Lower leg skin (tissue), 4 donors: ENCODE data around the gene TRIP10. TPM values are rescaled to one million over a fixed set of nuclear protein-coding genes. Genes with fewer than 3 reads are reported as not detected.

Source experiments
- DNase-seq, 2 donors: peaks; one replicate each; pipeline ENCODE4 v3.0.0-alpha.2; 2019; ENCODE audit warnings: low spot score in 2 of 2
- H3K4me3 ChIP-seq: fragments of 200-600 bp; sonication (generic); 2 replicates; pipeline ENCODE4 v1.5.1; 2017; ENCODE audit warnings: mild to moderate bottlenecking, low read depth; ENCODE audit not compliant: poor library complexity, severe bottlenecking
- CTCF ChIP-seq, 3 donors: fragments of 450-650 bp; IDR thresholded peaks; one replicate each; pipeline ENCODE4 v1.5.1; 2016; ENCODE audit warnings: antibody characterized with exemption in 3 of 3, mild to moderate bottlenecking in 3 of 3, moderate library complexity in 2 of 3
- POLR2A ChIP-seq, 2 donors: fragments of 450-650 bp; IDR thresholded peaks; one replicate each; pipeline ENCODE4 v1.6.1; 2016 to 2017; ENCODE audit warnings: antibody characterized with exemption in 2 of 2, mild to moderate bottlenecking in 1 of 2, moderate library complexity in 1 of 2
- WGBS, 2 donors: methylation state at CpG; one replicate each; pipeline ENCODE4 v1.1.5; 2018; 5-methylcytosine and 5-hydroxymethylcytosine counted together
- intact Hi-C: fragments of 100-400 bp; cut with DNase I; formaldehyde crosslinking; loops from one replicate; pipeline ENCODE4 v1.15.0; 2023; ENCODE audit warnings: low total_unique reads
- total RNA-seq, 4 donors: library from RNA; depleted of rRNA; stranded (reverse); fragments of >200 nt; gene quantifications; one replicate each; pipeline ENCODE4 v1.1.0, GENCODE V29; 2016

TRIP10 gene
- total RNA-seq, 4 donors from 2014 or later = 41.2 to 60.2 (median 46.5) TPM

GRCh38 chr19:6730153-6730804, 9.2 kb upstream of the TRIP10 start:
- no peak for TF ChIP-seq CTCF (IDR thresholded peaks at IDR 0.05)
- no peak for TF ChIP-seq POLR2A (IDR thresholded peaks at IDR 0.05)
- intact Hi-C loops = no loop called here
- H3K4me3 ChIP-seq = no peak overlapping the region
- WGBS, 2 donors = 77 to 80% methylated on average over 26 to 27 of the region's 27 CpGs
- DNase-seq = no peak

GRCh38 chr19:6730941-6731670, 8.4 kb upstream of the TRIP10 start:
- no peak overlapping the region for H3K4me3 ChIP-seq
- 90 to 93% methylated on average over 30 of the region's 30 CpGs for WGBS, 2 donors
- TF ChIP-seq CTCF (IDR thresholded peaks at IDR 0.05) = no peak
- no peak for TF ChIP-seq POLR2A (IDR thresholded peaks at IDR 0.05)
- intact Hi-C loops = no loop called here
- DNase-seq = no peak

GRCh38 chr19:6731822-6732221, 7.7 kb upstream of the TRIP10 start:
- H3K4me3 ChIP-seq = no peak overlapping the region
- WGBS, 2 donors = 88 to 93% methylated on average over 17 to 22 of the region's 22 CpGs
- intact Hi-C loops = no loop called here
- TF ChIP-seq CTCF (IDR thresholded peaks at IDR 0.05) = no peak
- no peak for TF ChIP-seq POLR2A (IDR thresholded peaks at IDR 0.05)
- no peak for DNase-seq

- 90 to 93% methylated on average over 21 of the region's 21 CpGs for WGBS, 2 donors
- TF ChIP-seq CTCF (IDR thresholded peaks at IDR 0.05) = no peak
- TF ChIP-seq POLR2A (IDR thresholded peaks at IDR 0.05) = no peak
- intact Hi-C loops = no loop called here
- DNase-seq = no peak
- no peak overlapping the region for H3K4me3 ChIP-seq
Measured at GRCh38 chr19:6732803-6733337, 6.6 kb upstream of the TRIP10 start.

GRCh38 chr19:6733338-6734095, 6.0 kb upstream of the TRIP10 start:
- TF ChIP-seq POLR2A (IDR thresholded peaks at IDR 0.05) = no peak
- TF ChIP-seq CTCF (IDR thresholded peaks at IDR 0.05) = no peak
- intact Hi-C loops = no loop called here

More at GRCh38 chr19:6733338-6734095, 6.0 kb upstream of the TRIP10 start:
- 91 to 95% methylated on average over 25 to 29 of the region's 29 CpGs for WGBS, 2 donors
- no peak for DNase-seq
- no peak overlapping the region for H3K4me3 ChIP-seq
